Stimulated activated CD4-positive, alpha-beta T cell treated with anti-CD3 and anti-CD28 coated beads, Interleukin-1b, Interleukin-23, amount 100 ng/mL, for 1 hour (primary cell): ENCODE results near the gene CA11.
"Not testable (repeated sequence)": the region's sequence is repeated elsewhere in the genome, so short reads cannot be mapped to it uniquely, and the experiment has no call there.

Experiments
- DNase-seq, 2 donors: peaks; one replicate each; pipeline ENCODE4 v3.0.0-alpha.2; 2020; ENCODE audit warnings: low read depth in 2 of 2

The CA11 gene

GRCh38 chr19:48646001-48646721, at the start of gene CA11:
Gene CA11 (minus strand): TSS chr19:48646187. CDS start chr19:48645632, 555 bp downstream.
- DNase-seq, result peak; percentile 81

GRCh38 chr19:48693629-48694028, 47.6 kb upstream of the CA11 start:
- not testable (repeated sequence) for DNase-seq

GRCh38 chr19:48689449-48689848, 43.5 kb upstream of the CA11 start:
- no peak for DNase-seq

- DNase-seq, result no peak
These were observed 41.8 kb upstream of the CA11 start for GRCh38 chr19:48687776-48688175.

- not testable (repeated sequence) for DNase-seq
These were observed 40.6 kb upstream of the CA11 start for GRCh38 chr19:48686637-48687036.

- DNase-seq, result no peak
These were observed 40.1 kb upstream of the CA11 start for GRCh38 chr19:48686088-48686487.

GRCh38 chr19:48685583-48685982, 39.6 kb upstream of the CA11 start:
- no peak for DNase-seq

GRCh38 chr19:48683349-48683748, 37.4 kb upstream of the CA11 start:
- peak in 1 of 2 donors; percentile 7 for DNase-seq

GRCh38 chr19:48681127-48681470, 35.1 kb upstream of the CA11 start:
- DNase-seq, result no peak

GRCh38 chr19:48680436-48681126, 34.6 kb upstream of the CA11 start:
- no peak for DNase-seq

GRCh38 chr19:48680006-48680405, 34.0 kb upstream of the CA11 start:
- not testable (repeated sequence) for DNase-seq

GRCh38 chr19:48678201-48678600, 32.2 kb upstream of the CA11 start:
- no peak for DNase-seq

- no peak for DNase-seq
These were observed 30.9 kb upstream of the CA11 start for GRCh38 chr19:48676887-48677286.

- no peak for DNase-seq
These were observed 30.5 kb upstream of the CA11 start for GRCh38 chr19:48676487-48676886.

GRCh38 chr19:48674921-48675824, 29.2 kb upstream of the CA11 start:
- peak; percentile 42 to 43 for DNase-seq

GRCh38 chr19:48674216-48674809, 28.3 kb upstream of the CA11 start:
- no peak for DNase-seq

- DNase-seq, result no peak
These were observed 27.6 kb upstream of the CA11 start for GRCh38 chr19:48673436-48674100.

- DNase-seq, result no peak
These were observed 27.0 kb upstream of the CA11 start, which contains the start of gene NTN5 for GRCh38 chr19:48672994-48673393. Gene NTN5 (minus strand): TSS chr19:48673017. CDS start chr19:48670986, 2,031 bp downstream.

- no peak for DNase-seq
These were observed 25.5 kb upstream of the CA11 start for GRCh38 chr19:48671446-48671995.

- DNase-seq, result no peak
These were observed 24.9 kb upstream of the CA11 start for GRCh38 chr19:48670699-48671445.
